AG20443 (cell line): Measurements from ENCODE around the gene COL4A1.
A peak's percentile ranks its signal among the peaks of the same experiment; 100 is the strongest.

Experiments
- DNase-seq: peaks from one replicate; pipeline ENCODE4 v3.0.0; 2012; ENCODE audit warnings: low spot score, mixed read lengths

Gene COL4A1

GRCh38 chr13:110293037-110293436, 13.9 kb downstream of the COL4A1 start:
- DNase-seq = no peak

GRCh38 chr13:110291286-110291685, 15.7 kb downstream of the COL4A1 start:
- DNase-seq = no peak

DNA sequence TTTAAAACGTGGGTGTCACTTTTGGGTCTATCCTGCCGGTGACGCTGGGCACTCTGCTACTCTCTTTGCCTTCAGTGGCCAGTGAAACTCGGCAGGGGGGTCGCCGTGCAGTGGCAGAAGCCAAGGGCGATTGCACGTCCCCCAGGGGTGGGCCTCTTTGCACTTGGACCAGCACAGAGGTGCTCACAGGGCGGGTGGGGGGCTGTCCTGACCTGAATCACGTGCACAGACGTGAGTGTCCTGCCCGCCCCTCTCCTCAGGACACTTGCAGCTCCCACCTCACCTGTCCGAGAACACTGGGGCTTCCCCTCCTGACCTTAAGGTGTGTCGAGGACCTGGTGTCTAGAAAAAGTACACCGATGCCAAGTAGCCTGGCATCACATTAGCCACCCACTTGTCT, 16.1 kb downstream of the COL4A1 start:
- no peak for DNase-seq

GRCh38 chr13:110290153-110290552, 16.8 kb downstream of the COL4A1 start:
- DNase-seq = no peak

DNA sequence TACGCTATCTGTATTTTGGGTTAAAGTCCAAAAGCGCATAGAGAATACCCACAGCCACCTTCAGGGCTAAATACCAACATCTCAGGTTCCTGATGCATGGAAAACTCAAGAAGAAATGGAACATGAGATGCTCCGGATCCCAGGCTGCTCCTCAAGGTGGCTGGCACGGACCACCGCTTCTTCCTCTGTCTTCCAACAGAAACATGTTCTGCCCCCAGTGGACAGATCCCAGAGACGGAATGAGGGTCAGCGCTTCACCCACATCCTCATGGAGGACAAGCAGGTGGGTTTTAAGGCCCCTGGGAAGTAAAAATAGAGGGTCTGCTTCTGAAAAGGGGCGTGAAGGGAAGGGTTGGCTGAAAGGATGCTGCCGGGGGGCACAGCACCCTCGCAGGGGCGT, 17.3 kb downstream of the COL4A1 start:
- DNase-seq = no peak

DNA sequence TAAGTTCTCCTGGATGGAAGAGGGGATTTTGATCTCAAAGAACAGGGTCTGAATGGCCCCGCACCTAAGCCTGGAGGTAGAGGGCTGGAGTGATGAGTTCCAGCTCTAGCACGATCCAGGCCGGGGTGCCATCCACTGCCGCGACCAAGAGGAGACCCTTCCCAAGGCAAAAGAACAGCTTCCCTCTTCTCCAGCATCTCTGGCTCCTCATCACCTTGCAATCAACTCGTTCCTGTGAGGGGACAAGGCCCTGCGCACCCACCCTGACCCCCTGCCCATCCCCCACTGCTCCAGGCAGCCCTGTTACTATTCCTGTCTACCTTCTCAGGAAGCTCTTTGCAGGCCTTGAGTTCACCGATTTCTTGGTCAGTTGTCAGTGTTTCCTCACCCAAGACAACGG, 17.8 kb downstream of the COL4A1 start:
- DNase-seq = no peak

- DNase-seq = no peak
These were observed 19.8 kb downstream of the COL4A1 start for GRCh38 chr13:110286833-110287819.

GRCh38 chr13:110285991-110286832, 20.7 kb downstream of the COL4A1 start:
- DNase-seq = no peak

DNA sequence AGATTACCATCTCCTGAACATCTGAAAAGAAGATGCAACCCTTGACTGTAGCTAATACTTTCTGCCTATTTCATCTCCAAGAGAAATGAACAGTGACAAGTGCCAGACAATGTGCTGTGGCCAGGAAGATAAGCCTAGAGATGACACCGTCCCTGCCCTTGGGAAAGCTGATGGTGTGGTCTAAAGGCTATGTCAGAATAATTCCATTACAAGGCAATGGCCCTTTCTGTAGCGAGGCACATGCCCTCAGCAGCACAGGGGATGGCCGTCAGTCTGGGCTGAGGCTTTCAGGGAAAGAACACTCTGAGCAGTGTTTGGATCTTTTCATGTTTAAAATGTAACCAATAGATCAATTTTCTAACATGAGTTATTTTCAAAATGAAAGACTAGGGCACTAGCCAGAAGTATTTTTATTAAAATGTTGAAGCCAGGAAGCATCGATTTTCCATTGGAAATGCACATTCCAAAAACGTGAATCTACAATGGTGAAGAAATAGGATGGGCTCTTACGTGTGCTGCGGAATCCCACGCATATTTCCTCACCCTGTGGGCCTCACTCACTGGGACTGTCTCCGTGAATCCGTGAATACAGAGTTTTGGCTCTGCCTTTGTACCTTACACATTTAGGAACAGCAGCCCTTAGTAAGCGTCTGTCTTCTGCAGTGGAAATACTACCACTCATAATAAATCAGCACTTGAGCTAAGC, 22.0 kb downstream of the COL4A1 start:
- peak; percentile 23 for DNase-seq

GRCh38 chr13:110283736-110284517, 23.0 kb downstream of the COL4A1 start:
- peak; percentile 67 for DNase-seq

DNA sequence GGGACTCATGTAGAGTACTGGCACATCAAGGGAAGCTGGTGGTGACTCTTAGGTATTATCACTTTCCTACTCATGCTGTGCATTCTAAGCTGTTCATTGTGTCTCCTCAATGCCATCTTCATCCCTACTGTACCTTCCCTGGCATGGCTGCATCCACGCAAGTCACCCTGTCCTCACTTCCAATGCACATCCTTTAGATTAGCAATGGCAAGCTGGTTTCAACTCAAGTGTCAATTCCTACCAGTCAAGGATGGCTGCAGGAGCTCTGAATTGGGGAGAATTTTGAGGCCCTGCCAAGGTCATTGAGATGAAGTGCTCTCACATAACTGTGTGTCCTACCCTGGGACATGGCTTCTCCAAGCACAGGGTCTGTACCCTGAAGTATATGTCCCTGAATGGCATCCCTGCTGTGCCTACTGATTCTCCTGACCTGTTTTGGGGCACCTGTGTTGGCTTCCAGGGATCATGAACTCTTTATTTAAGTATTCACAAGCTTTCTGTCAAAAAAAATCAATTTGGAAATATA, 24.6 kb downstream of the COL4A1 start:
- no peak for DNase-seq

- DNase-seq = no peak
These were observed 25.2 kb downstream of the COL4A1 start for GRCh38 chr13:110281736-110282135.

GRCh38 chr13:110280985-110281688, 25.8 kb downstream of the COL4A1 start:
- DNase-seq = no peak

DNA sequence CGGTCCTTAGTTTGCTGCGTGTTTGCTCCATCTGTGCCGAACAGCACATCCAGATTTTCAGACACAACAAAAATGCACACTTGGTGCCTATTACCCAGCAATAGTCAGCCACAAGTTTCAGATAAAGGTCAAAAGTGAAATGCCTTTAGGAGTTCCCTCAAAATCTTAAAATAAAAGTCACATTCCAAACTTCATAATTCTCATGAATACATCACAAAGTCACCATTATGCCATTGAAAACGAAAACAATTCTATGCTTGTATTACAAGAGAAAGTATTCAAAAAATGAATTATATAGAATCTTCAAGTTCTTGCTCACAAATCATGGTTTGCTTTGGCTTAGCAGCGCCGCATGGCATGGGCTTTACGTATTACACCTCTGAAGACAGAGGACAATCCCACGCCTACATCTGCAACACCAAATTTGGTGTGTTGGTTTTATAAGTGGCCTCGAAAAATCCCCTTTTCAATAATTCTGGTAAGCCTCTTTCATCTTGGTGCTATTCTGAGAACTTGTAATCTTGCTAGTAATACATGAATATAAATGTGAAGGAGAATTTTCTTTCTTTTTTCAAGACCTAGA, 26.6 kb downstream of the COL4A1 start:
- DNase-seq = no peak

- no peak for DNase-seq
These were observed 27.3 kb downstream of the COL4A1 start for GRCh38 chr13:110279684-110280083.

GRCh38 chr13:110278859-110279258, 28.1 kb downstream of the COL4A1 start:
- no peak for DNase-seq

DNA sequence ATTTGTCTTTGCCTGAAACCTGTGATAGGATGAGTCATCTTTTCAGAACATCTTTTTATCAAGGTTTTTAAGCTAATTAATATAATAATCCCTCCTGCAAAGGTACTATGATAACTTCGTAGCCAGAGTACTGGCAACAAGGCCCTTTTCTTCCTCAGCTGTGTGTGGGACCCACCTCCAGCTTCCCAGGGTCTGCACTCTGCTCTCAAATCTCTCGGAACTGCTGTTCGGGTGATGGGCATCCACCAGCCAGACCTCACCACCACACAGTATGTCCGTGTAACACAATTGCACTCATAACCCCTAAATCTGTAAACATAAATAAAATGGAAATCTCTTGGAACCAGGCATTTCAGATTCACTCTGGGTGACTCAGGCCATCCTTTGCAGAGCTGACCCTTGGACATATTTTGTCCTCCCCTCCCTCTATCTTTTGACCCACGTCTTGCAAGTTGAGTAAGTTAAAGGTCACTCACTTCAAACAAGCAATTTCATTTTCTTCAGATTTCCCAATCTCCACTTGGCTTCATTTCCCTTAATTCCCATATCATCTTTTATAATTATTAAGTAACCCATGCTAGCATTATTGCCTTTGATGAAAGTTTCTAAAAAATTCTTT, 29.5 kb downstream of the COL4A1 start:
- DNase-seq = no peak

DNA sequence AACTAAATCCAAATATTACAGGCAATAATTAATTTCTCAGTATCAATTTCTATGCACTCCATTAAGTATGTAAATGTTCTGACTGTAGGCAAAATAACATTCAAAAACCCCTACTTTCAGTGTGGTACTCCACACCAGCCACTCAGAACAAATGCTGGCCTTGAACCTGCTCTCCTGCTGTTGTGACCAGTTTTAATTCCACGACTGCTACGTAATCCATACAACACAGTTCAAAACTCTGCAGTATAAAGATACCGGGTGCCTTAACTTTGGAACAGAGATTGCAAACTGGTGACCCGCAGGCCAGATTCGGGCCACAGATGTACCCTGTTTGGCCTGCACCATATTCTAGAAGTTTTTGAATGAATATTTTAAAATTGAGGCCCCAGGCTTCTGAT, 30.4 kb downstream of the COL4A1 start:
- no peak for DNase-seq

GRCh38 chr13:110275931-110276552, 30.9 kb downstream of the COL4A1 start:
- DNase-seq = no peak
